ENCODE measurements around the gene CAMTA1. TPM values are rescaled to one million over a fixed set of nuclear protein-coding genes. Genes with fewer than 3 reads are reported as not detected.

The CAMTA1 gene
- total RNA-seq, 1 donor from 2014 or later: 160 TPM

GRCh38 chr1:7095343-7095964, 310.2 kb downstream of the CAMTA1 start:
- H3K36me3 ChIP-seq: no peaks in the 10 kb centered on the region
- intact Hi-C loops (cut with micrococcal nuclease): no loop called here
- no peak overlapping the region for H3K4me3 ChIP-seq
- H3K27ac ChIP-seq (replicated peaks): no peak overlapping the region
- no peak for DNase-seq
- H3K27me3 ChIP-seq (ENCODE audit: low read depth): peaks cover 78% of the 10 kb centered on the region
- no peak for TF ChIP-seq CTCF (IDR thresholded peaks at IDR 0.05; ENCODE audit: borderline replicate concordance)
- no peaks in the 10 kb centered on the region for H3K4me1 ChIP-seq
- H3K9me3 ChIP-seq (replicated peaks): no peaks in the 10 kb centered on the region

- Histone ChIP-seq H3K27ac (replicated peaks) (no peak overlapping the region), H3K4me3 (no peak overlapping the region), H3K9me3 (replicated peaks) (no peaks in the 10 kb centered on the region), H3K36me3 (no peaks in the 10 kb centered on the region), H3K27me3 (ENCODE audit: low read depth) (peaks cover 80% of the 10 kb centered on the region), H3K4me1 (no peaks in the 10 kb centered on the region)
- no peak for TF ChIP-seq CTCF (IDR thresholded peaks at IDR 0.05; ENCODE audit: borderline replicate concordance)
- no peak for DNase-seq
- intact Hi-C loops (cut with micrococcal nuclease): no loop called here
Observed at GRCh38 chr1:7097938-7098592, 312.8 kb downstream of the CAMTA1 start.

- intact Hi-C loops (cut with micrococcal nuclease): no loop called here
- no peak overlapping the region for H3K27ac ChIP-seq (replicated peaks)
- H3K27me3 ChIP-seq (ENCODE audit: low read depth): peaks cover 74% of the 10 kb centered on the region
- H3K36me3 ChIP-seq: no peaks in the 10 kb centered on the region
- H3K9me3 ChIP-seq (replicated peaks): no peaks in the 10 kb centered on the region
- H3K4me1 ChIP-seq: no peaks in the 10 kb centered on the region
- TF ChIP-seq CTCF (IDR thresholded peaks at IDR 0.05; ENCODE audit: borderline replicate concordance): no peak
- no peak for DNase-seq
- no peak overlapping the region for H3K4me3 ChIP-seq
Observed at GRCh38 chr1:7098641-7099040, 313.4 kb downstream of the CAMTA1 start.

GRCh38 chr1:7100479-7100878, 315.2 kb downstream of the CAMTA1 start:
- TF ChIP-seq CTCF (IDR thresholded peaks at IDR 0.05; ENCODE audit: borderline replicate concordance): no peak
- H3K27ac ChIP-seq (replicated peaks): no peak overlapping the region
- intact Hi-C loops (cut with micrococcal nuclease): no loop called here
- peaks cover 64% of the 10 kb centered on the region for H3K27me3 ChIP-seq (ENCODE audit: low read depth)
- no peaks in the 10 kb centered on the region for H3K36me3 ChIP-seq
- no peak overlapping the region for H3K4me3 ChIP-seq
- no peak for DNase-seq
- H3K9me3 ChIP-seq (replicated peaks): no peaks in the 10 kb centered on the region
- no peaks in the 10 kb centered on the region for H3K4me1 ChIP-seq

GRCh38 chr1:7101187-7101586, 315.9 kb downstream of the CAMTA1 start:
- no peak for TF ChIP-seq CTCF (IDR thresholded peaks at IDR 0.05; ENCODE audit: borderline replicate concordance)
- H3K4me1 ChIP-seq: no peaks in the 10 kb centered on the region
- intact Hi-C loops (cut with micrococcal nuclease): no loop called here
- H3K4me3 ChIP-seq: no peak overlapping the region
- no peaks in the 10 kb centered on the region for H3K36me3 ChIP-seq
- peaks cover 57% of the 10 kb centered on the region for H3K27me3 ChIP-seq (ENCODE audit: low read depth)
- H3K27ac ChIP-seq (replicated peaks): no peak overlapping the region
- no peaks in the 10 kb centered on the region for H3K9me3 ChIP-seq (replicated peaks)
- no peak for DNase-seq

Data from left ventricle myocardium inferior (tissue), 1 donor.